Natural killer cell treated with Interleukin-12 subunit alpha and Interleukin-12 subunit beta and Interleukin-15 and Interleukin-18, amount 100 ng/mL, for 72 hours (primary cell): Measurements from ENCODE around the gene ADAMTS2. TPM values are rescaled to one million over a fixed set of nuclear protein-coding genes. Genes with fewer than 3 reads are reported as not detected.
A peak's percentile ranks its signal among the peaks of the same experiment; 100 is the strongest.
"Not testable (repeated sequence)": the region's sequence is repeated elsewhere in the genome, so short reads cannot be mapped to it uniquely, and the experiment has no call there.

ENCODE experiments used
- ATAC-seq, 2 donors: fragments of 150-1000 bp; cut with Tn5 transposase in 1 of 2; sonication (Bioruptor Pico), chemical (Tn5 transposase) in 1 of 2; 2 replicates each; pipeline ENCODE4 v1.10.0; 2021
- DNase-seq: peaks from one replicate; pipeline ENCODE4 v3.0.0; 2022; ENCODE audit warnings: low spot score
- H3K27ac Mint-ChIP-seq, 2 donors: 1 replicate in 1 of 2; 2 replicates in 1 of 2; pipeline ENCODE4 v1.8.0; 2022; ENCODE audit warnings: mixed read lengths in 2 of 2, mild to moderate bottlenecking in 1 of 2, moderate library complexity in 1 of 2
- H3K27me3 Mint-ChIP-seq, 2 donors: 1 replicate in 1 of 2; 2 replicates in 1 of 2; pipeline ENCODE4 v1.8.0; 2022; ENCODE audit warnings: mixed read lengths in 2 of 2
- H3K36me3 Mint-ChIP-seq: one replicate; pipeline ENCODE4 v1.8.0; 2022; ENCODE audit warnings: mixed read lengths
- H3K4me1 Mint-ChIP-seq, 2 donors: 1 replicate in 1 of 2; 2 replicates in 1 of 2; pipeline ENCODE4 v1.8.0; 2022; ENCODE audit warnings: low read depth in 2 of 2, mixed read lengths in 2 of 2, mild to moderate bottlenecking in 1 of 2
- H3K4me3 Mint-ChIP-seq: one replicate; pipeline ENCODE4 v1.8.0; 2022; ENCODE audit warnings: mixed read lengths
- H3K9me3 Mint-ChIP-seq: 2 replicates; pipeline ENCODE4 v1.8.0; 2022; ENCODE audit warnings: mixed read lengths
- total RNA-seq, 2 donors: library from RNA; stranded (reverse); gene quantifications; one replicate each; pipeline ENCODE4 v1.2.3, GENCODE V29; 2022

The ADAMTS2 gene
- total RNA-seq, 2 donors from 2014 or later, result not detected

GRCh38 chr5:179101282-179101681 lies 244.0 kb downstream of the ADAMTS2 start:
- not testable (repeated sequence) for H3K27me3 Mint-ChIP-seq, H3K4me3 Mint-ChIP-seq

GRCh38 chr5:179089502-179089901 lies 255.8 kb downstream of the ADAMTS2 start:
- H3K9me3 Mint-ChIP-seq, result peaks cover 42% of the 10 kb centered on the region
- no peak overlapping the region for H3K4me3 Mint-ChIP-seq
- H3K27ac Mint-ChIP-seq, result no peak overlapping the region
- H3K36me3 Mint-ChIP-seq, result peaks cover 52% of the 10 kb centered on the region
- H3K27me3 Mint-ChIP-seq, result no peaks in the 10 kb centered on the region
- DNase-seq (no peak), ATAC-seq (no peak)
- no peaks in the 10 kb centered on the region for H3K4me1 Mint-ChIP-seq

More at GRCh38 chr5:179101282-179101681, 244.0 kb downstream of the ADAMTS2 start:
- DNase-seq, H3K9me3 Mint-ChIP-seq, H3K27ac Mint-ChIP-seq, ATAC-seq, H3K4me1 Mint-ChIP-seq: not testable (repeated sequence)
- H3K36me3 Mint-ChIP-seq, result peaks cover 11% of the 10 kb centered on the region

GRCh38 chr5:179080724-179081123 lies 264.5 kb downstream of the ADAMTS2 start:
- ATAC-seq (no peak), DNase-seq (no peak)
- Mint-ChIP-seq H3K4me3 (no peak overlapping the region), H3K9me3 (peaks cover 43% of the 10 kb centered on the region), H3K4me1 (peaks cover 0 to 3% of the 10 kb centered on the region in 2 donors), H3K27ac (no peak overlapping the region), H3K36me3 (peaks cover 67% of the 10 kb centered on the region), H3K27me3 (no peaks in the 10 kb centered on the region)

- Mint-ChIP-seq H3K9me3 (peaks cover 41% of the 10 kb centered on the region), H3K36me3 (peaks cover 68% of the 10 kb centered on the region), H3K4me1 (peaks cover 0 to 5% of the 10 kb centered on the region in 2 donors), H3K27ac (no peak overlapping the region), H3K27me3 (no peaks in the 10 kb centered on the region), H3K4me3 (no peak overlapping the region)
- DNase-seq (no peak), ATAC-seq (no peak)
Observed at GRCh38 chr5:179079165-179079987, 265.9 kb downstream of the ADAMTS2 start.

- H3K27me3 Mint-ChIP-seq, result no peaks in the 10 kb centered on the region
- H3K27ac Mint-ChIP-seq, result no peak overlapping the region
- ATAC-seq, result no peak
- no peak for DNase-seq
- peaks cover 49% of the 10 kb centered on the region for H3K36me3 Mint-ChIP-seq
- peaks cover 9% of the 10 kb centered on the region for H3K9me3 Mint-ChIP-seq
- H3K4me1 Mint-ChIP-seq, result peaks cover 4 to 15% of the 10 kb centered on the region in 2 donors
- no peak overlapping the region for H3K4me3 Mint-ChIP-seq
Observed at GRCh38 chr5:179065703-179066102, 279.6 kb downstream of the ADAMTS2 start.

GRCh38 chr5:179061025-179061424 lies 284.2 kb downstream of the ADAMTS2 start:
- Mint-ChIP-seq H3K4me1 (peaks cover 14 to 20% of the 10 kb centered on the region in 2 donors), H3K36me3 (peaks cover 35% of the 10 kb centered on the region), H3K27me3 (peaks cover 6 to 11% of the 10 kb centered on the region in 2 donors), H3K4me3 (peak overlapping the region; percentile 73), H3K27ac (peak overlapping the region in 1 of 2 donors; percentile 81), H3K9me3 (peaks cover 4% of the 10 kb centered on the region)
- DNase-seq (no peak), ATAC-seq (no peak)

Other genes starting within 250 kb of the ADAMTS2 start
- 10 to 100 TPM; 29.2 to 41.0 TPM for gene RUFY1, start 205.1 kb upstream of the ADAMTS2 start, total RNA-seq